Measurements from ENCODE around the gene LYPD4.

The LYPD4 gene

DNA sequence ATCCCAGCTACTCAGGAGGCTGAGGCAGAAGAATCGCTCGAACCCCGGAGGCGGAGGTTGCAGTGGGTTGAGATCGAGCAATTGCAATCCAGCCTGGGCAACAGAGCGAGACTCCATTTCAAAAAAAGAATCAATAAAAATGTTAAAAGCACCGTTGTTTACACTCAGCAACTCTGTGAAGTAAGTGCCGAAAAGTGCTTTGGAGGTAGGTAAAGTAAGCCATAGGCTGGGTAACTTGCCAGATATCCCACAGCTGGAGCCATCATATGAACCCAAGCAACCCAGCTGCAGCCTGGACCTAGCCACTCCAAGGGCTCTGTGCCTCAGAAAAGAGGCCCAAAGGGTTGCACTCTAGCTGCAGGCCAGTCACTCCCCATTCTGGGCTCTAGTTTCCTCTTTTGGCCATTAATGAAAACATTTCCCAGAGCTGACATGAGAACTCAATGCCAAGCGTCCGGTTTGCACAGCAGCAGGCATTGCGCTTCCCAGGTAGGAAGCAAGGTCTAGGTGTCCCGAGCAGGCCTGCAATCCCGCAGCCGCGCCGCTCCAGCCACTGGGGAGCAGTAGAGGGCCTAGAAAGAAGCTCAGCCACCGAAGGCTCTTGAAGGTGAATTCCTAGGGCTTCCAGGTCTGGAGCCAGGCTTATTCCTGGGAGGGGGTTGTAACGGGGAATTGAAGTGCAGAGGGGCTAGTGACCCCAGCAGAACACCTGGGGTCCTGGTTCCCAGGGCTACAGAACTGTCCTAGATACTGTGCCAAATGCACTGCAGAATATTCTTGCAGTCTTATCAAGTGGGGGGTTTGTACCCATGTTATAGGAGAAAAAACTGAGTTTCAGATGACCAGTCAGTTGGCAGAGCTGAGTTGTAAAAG lies 28.5 kb upstream of the LYPD4 start:
- peak; percentile 27 to 56 for DNase-seq

DNA sequence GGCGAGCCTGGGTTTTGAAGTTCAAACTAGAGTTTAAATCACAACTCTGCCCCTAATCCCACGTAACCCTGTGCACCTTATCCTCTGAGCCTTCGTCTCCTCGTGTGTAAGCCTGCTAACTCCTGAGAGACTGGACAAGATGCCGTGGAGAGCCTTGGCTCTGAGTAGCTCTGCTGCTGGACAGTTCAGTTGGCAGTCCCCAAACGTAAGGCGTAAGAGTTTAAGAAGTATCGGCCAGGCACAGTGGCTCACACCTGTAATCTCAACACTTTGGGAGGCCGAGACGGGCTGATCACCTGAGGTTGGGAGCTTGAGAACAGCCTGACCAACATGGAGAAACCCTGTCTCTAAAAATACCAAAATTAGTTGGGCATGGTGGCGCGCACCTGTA lies 27.9 kb upstream of the LYPD4 start:
- DNase-seq, result no peak

DNA sequence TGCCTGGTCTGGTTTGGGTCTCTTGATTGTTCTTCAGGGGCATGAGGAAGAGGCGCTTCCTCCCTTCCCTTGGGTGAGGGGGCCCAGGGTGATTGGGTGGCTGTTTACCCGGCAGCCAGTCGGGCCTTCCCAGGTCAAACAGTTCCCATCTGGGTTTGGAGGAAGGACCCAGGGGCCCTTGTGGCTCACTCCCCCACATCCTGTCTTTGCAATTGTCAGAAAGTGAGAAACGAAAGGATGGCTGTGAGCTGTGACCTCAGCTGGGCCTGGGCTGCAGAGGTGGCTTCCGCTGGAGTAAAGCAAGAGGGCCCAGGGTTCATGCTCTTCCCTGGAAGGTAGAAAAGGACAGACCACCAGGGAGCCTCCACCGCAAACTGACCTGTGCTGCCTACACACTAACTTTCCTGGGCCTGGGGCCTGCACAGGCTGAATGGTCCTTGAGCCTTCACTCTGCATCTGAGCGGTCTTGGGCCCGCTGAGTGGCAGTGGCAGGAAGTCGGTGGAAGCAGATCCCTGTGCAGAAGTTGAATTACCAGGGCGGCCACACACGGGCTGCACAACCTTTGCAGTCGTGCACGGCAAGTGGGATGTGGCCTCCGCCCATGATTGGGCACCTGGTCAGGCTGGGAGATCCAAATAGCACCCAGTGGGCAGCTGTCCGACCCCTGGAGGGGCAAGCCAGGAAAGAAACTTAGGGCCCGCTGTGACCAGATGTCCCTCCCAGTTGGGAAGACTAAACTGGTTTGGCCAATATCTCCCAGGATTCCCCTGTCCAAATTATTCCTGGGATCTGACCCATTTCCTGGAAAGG lies 27.3 kb upstream of the LYPD4 start:
- peak; percentile 77 to 89 for DNase-seq

DNA sequence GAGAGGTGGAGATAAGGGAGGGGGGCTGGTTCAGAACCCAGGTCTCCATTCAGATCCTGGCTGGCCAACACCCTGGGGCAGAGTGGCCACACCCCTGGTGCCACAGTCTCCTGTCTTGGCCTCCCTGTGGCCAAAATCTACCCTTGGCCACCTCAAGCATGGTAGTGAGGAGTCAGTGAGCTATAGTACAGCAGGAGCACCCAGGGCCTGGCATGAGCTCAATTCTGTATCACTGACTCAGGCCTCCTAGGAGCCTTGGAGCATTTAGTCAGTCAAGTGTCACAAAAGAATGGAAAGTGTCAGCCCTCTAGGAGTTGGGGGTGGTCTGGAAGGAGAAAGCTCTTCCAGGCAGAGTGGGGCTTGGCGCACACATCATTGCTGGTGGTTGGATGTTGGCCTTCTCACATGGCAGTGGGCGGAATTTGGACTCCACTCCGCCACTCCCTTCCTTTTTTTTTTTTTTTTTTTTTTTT lies 26.0 kb upstream of the LYPD4 start:
- peak; percentile 8 to 81 for DNase-seq

DNA sequence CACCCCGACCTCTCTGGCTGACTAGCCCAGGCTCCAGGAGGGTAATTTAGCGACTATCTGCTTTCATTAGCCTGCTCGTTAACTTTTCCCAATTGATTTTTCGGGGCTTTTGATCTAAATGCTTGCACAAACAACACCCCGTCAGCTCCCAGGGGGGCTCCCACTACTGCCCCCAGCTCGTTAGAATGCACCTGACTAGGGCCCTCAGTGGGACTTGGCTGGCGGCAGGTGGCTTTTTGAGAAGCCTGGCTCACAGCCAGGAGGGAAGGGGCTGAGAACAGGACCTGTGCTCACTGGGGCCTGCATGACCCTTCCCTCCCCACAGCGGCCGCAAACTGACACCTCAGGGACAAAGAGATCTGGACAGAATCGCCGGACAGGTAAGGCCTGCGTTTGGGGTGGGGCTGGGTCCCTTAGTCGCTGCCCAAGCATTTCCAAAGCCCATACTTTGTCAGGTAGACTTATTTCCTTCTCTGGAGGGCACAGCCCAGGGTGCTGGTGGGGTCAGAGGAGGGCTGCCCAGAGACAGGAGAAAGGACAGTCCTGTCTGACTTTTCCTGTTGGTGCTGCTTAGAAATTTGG lies 25.0 kb upstream of the LYPD4 start:
- no peak for DNase-seq

DNA sequence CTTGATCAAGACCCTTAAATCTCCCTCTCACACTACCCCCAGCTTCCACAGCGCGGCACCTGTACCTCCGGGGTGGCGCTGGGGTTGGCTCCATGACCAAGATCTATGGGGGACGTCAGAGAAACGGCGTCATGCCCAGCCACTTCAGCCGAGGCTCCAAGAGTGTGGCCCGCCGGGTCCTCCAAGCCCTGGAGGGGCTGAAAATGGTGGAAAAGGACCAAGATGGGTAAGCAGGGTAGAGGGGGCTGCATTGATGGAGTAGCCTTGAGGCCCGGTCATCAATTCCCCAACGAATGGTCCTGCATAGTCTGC lies 24.5 kb upstream of the LYPD4 start:
- no peak for DNase-seq

DNA sequence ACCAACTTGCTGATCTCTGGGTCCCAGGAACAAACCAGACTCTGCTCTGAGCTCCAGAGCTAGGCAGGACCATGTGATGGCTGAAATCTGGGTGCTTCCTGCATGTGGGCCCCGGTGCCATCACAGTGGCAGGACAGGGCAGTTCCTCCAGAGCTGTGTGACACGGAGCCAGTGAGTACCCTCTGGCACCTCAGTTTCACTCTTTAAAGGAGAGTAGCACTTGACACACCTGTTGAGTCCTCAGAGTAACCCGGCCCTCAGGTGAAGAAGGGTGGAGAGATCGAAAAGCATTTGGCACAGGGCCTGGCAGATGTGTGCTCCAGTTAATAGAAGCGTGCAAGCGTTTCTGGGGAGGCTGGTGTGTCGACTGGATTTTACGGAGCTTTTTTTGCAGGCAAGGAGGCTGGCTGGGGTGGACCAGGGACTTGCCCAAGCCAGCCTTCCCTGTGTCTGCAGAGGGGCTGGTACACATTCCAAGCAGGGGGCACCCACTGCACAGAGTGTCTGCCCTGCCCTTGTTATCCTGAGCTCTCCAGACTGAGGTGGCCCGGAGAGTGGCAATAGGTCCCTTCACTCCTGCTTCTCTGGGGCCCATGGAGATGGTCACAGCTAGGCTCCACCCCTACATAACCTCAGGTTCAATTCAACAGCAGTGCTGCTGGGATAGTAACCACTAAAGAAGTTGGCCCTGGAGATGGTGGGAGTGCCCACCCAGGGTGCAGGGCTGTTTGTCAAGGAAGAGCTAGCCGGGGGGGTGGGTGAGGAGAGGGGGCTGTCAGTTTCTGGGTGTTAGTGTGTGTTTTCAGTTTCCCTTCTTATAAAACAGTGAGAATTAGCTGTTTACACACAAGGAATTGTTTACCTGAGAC lies 23.9 kb upstream of the LYPD4 start:
- DNase-seq, result no peak

DNA sequence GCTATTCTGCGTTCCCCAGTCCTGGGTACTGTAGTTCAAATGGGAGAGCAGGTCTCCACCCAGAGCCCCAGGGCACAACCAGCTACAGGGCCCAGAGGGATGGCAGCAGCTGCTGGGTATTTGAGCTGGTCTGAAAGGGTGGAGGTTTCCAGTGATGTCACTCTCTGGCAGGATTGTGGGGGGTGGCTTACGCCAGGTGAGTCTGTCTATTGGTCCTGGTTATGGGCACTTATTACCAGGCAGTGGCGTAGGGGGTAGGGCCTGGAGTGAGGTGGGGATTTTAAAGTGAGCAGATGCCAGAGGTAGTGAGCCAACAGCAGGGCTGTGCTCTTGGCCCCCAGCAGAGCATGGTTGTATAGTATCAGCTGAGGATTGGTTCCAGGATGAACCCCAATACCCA lies 21.8 kb upstream of the LYPD4 start:
- DNase-seq, result no peak

DNA sequence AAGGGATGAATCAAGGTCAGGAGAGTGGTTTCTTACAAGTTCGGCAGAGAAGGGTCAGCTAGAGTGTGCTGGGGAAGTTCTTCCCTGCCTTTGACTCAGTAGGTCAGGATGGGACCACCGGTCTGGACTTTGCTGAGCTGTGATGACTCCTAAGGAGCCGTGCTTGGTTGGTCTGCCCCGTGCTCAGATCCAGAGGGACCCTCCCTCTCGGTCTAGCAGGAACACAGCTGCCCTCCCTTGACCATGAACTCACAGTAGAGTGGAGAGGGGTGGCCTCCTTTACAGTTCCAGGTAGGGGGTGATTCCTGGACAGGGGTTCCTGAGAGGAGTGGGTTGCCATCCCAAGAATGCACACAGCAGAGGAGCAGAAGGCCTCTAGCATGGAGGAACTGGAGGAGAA lies 19.9 kb upstream of the LYPD4 start:
- DNase-seq, result no peak

DNA sequence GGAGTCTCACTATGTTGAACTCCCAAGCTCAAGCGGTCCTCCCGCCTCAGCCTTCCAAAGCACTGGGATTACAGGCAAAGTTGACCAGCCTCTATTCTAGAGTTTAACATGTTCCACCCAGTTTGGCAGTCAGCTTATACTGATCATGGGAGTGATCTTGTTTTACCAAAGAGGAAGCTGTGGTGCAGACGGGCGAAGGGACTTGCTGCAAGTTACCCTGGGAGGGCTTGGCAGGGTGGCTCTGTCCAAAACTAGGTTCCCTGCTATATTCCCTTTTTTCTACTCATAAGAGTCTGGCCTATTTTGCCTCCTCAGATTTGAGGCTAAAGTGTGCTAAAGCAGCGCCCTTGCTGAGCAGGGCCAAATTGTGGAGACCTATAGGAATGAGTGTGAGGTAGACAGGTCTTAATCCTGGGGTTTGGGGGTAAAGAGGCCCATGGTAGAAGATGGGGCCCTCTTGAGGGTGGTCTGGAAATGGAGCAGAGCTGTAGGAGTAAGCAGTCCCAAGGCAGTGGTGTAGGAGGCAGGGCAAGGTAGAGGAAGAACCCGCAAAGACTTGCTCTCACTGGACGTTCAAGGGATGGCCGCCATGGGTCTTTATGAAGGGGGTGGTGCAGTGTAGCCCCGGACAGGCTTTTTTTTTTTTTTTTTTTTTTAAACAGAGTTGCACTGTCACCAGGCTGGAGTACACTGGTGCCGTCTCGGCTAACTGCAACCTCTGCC lies 18.9 kb upstream of the LYPD4 start:
- DNase-seq, result peak; percentile 72 to 77

DNA sequence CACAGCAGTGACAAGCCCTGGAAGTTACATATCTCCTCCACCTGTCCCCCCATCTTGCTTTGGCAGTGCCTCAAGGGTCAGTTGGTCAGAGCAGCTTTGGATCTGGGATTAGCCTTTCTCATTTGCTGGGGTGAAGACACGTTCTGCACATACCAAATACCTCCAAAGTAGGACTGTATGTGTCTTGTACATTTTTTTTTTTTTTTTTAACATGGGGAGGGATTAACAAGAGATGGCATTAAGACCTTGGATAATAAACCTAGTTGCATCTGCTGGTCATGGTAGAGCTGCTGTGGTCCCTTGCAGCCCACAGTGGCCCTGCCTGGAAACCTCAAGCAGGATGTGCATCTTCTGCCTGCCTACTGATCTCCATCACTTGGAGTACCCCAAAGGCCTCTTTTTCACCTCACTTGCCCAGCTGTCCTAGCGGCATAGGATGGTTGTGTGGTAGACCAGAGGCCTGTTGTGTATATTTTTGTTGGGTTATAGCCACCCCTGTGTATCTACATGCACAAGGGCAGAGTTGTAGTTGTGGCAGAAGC lies 18.0 kb upstream of the LYPD4 start:
- DNase-seq, result no peak

DNA sequence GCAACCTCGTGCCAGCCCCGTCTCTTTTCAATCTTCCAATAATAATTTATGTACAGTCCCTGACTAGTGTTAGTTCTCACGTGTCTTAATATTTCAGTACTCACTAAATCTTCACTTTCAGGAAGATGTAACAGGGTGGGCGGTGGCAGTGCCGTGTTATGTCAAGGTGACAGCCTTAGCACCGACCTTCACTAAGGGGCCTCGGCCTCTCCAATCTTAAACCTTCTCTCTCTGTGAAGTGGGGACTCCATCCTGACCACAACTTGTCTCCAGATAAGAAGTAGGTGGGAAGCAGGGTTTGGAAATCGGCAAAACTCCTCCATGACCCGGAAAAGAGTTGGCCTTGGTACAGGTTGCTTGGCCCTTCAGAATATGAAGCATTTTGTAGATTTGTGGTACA lies 17.4 kb upstream of the LYPD4 start:
- no peak for DNase-seq

DNA sequence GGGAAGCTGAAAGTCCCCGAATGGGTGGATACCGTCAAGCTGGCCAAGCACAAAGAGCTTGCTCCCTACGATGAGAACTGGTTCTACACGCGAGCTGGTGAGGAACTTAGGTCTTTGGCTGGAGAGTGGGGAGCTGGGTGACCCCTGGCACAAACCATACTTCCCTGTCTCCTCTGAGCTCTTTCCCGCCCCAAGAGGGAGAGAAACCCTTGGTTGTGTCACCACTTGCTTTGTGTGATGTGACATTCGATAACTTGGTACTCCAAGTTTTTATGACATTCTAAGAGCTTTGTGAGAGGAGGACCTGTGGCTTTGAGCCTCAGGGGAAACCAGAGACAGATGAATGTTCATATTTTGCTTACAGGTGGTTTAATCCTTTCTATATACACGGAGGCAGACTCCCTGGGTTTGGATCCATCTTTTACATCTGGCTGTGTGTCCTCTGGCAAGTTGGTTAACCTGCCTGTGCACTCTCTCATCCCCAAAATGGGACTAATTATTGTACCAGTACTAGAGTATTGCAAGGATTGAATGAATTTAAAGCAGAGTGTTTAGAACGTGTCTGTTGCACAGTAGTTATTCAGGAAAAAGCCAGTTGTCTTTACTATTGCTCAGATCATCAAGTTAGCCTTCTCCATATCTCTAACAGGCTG lies 16.8 kb upstream of the LYPD4 start:
- peak; percentile 37 to 39 for DNase-seq

DNA sequence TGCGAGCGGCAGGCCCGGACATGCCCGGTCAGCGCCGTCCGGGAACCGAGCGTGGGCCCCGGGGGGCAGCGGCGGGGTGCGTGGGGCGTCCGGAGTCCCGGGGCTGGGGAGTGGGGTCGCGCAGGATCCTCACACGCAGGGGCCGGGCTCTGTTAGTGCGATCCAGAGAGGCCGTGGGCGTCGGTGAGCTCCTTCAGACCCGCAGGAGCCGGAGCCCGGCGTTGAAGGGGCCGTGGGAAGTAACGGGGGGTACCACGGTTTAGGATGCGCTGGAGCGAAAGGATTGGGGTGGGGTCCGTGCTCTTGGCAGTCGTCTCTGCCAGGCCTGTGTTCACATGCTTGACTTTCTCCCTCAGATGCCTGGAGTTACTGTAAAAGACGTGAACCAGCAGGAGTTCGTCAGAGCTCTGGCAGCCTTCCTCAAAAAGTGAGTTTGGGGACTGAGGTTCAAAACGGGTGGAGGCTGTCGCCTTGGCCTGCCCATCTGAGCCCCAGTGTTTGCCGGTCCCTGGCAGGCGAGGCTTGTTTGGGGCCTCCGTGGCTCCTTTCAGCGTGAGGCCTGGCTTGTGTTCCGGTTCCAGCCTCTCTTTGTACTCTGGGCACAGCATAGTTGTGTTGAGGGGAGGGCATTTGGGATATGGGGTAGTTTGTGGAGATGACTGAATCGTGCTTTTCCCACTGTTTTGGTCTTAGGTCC lies 16.1 kb upstream of the LYPD4 start:
- peak; percentile 7 to 29 for DNase-seq

DNA sequence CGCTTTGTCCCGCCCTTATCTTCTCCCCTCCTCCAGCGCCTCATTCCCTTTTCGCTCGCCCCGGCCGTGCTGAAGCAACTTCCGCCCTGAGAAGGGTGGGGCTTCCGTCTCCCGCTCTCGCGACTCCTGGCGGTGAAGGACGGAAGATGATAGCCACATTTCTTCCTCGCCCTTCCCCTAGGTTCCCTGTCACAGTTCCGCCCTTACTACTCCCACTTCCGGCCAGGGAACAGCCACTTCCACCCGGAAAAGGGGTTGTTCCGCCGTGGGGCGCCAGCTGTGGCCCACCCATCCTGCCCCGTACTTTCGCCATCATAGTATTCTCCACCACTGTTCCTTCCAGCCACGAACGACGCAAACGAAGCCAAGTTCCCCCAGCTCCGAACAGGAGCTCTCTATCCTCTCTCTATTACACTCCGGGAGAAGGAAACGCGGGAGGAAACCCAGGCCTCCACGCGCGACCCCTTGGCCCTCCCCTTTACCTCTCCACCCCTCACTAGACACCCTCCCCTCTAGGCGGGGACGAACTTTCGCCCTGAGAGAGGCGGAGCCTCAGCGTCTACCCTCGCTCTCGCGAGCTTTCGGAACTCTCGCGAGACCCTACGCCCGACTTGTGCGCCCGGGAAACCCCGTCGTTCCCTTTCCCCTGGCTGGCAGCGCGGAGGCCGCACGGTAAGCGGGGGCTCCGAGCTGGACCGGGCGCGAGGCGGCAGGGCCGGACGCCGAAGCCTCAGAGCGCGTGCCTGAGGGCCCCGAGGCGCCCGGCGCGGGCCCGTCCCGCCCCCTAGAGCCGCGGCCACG lies 15.3 kb upstream of the LYPD4 start, which contains the start of gene RPS19:
TSS of gene RPS19 (plus strand) at position 638 of the 801 bp plus-strand sequence. CDS start 520 bp downstream, outside the sequence.
- DNase-seq, result peak; percentile 99

DNA sequence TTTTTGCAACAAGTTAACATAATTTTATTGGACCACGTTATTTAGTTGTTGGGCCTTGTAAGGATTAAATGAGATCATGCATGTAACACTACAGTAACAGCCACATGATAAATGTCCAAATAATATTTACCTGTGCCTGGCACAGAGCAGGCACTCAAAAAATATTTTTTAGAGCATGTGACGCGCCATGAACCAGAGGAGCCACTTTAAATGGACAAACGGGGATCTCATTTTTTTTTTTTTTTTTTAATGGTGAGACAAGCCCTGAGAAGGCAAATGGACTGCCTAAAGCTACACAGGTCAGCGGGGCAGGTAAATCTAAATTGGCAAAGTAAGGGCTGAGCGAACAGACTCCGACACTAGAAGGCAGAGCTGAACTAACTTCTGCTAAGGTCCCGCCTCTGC lies 14.7 kb upstream of the LYPD4 start:
- DNase-seq, result no peak

DNA sequence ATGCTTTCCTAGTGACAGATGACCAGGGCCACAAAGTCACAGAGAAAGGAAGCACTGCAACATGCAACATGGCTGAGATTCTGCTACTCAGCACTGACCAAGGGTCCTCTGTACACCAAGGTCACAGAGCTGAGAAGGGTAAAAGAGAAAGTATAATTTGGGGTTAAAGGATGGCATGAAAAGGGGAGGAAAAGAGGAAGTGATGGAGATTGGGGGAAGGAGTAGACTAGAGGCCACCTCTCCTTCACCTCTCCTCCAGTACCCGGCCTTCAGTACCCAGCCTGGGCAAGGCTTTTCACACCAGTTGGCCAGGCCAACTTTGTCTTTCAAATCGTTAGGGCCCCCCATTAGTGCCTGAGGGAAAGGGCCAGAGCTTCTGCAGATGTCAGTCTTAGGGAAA lies 9.3 kb upstream of the LYPD4 start:
- DNase-seq, result no peak

DNA sequence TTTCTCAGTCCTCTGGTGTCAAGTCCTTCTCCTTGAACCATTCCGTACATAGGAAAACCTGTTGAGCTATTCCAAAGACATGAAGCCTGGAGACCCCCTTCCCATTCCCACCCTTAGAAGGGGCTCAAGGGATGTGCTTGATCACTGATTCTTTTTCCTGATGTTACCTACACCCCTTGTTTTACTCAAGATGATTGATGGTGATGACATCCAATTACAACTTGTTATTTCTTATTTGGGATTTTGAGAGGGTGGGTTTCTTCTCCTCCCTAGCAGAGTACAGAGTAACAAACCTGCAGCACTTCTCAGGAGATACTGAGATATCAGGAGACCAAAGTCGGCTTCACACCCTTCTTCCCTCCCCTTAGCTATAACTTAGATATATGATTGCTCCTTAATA lies 8.9 kb upstream of the LYPD4 start:
- no peak for DNase-seq

DNA sequence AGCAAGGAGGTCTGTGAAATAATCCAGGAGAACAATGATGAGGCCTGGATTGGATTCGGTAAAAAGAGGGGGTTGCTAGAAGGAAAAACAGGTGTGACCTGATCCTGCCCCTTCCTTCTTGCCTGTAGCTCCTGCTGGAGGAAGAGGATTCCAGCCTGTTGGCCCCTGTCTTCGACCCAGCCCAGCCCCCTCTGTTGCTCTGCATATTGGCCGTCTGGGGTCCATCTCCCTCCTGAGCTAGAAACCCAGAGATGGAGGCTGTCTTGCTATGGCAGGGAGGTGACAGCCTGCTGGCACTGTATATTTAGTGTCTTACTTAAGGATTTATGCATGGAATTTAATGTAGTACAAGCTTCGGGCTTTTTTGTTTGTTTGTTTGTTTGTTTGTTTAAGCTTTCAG lies 7.0 kb upstream of the LYPD4 start:
- no peak for DNase-seq

Data from inflammatory macrophage (primary cell).